GM12865 (cell line): ENCODE results near the gene ENTR1.

Experiments
- DNase-seq: peaks from one replicate; pipeline ENCODE4 v3.0.0; 2010; ENCODE audit warnings: low read depth
- H3K4me3 ChIP-seq: 2 replicates; pipeline ENCODE4 v1.5.1; 2011; ENCODE audit warnings: mild to moderate bottlenecking, low read depth, low read length, control low read depth
- TF ChIP-seq, protein P1 (sequence below): IDR thresholded peaks from 2 replicates; pipeline ENCODE4 v1.5.1; 2011; ENCODE audit warnings: low read length, control low read depth, low read depth, inconsistent platforms; ENCODE audit not compliant: insufficient read depth; ENCODE audit errors: missing control alignments

Gene ENTR1, protein sequence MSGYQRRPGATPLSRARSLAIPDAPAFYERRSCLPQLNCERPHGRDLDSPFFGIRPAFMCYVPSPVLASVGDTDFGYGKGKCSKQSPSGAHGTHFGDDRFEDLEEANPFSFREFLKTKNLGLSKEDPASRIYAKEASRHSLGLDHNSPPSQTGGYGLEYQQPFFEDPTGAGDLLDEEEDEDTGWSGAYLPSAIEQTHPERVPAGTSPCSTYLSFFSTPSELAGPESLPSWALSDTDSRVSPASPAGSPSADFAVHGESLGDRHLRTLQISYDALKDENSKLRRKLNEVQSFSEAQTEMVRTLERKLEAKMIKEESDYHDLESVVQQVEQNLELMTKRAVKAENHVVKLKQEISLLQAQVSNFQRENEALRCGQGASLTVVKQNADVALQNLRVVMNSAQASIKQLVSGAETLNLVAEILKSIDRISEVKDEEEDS

DNA sequence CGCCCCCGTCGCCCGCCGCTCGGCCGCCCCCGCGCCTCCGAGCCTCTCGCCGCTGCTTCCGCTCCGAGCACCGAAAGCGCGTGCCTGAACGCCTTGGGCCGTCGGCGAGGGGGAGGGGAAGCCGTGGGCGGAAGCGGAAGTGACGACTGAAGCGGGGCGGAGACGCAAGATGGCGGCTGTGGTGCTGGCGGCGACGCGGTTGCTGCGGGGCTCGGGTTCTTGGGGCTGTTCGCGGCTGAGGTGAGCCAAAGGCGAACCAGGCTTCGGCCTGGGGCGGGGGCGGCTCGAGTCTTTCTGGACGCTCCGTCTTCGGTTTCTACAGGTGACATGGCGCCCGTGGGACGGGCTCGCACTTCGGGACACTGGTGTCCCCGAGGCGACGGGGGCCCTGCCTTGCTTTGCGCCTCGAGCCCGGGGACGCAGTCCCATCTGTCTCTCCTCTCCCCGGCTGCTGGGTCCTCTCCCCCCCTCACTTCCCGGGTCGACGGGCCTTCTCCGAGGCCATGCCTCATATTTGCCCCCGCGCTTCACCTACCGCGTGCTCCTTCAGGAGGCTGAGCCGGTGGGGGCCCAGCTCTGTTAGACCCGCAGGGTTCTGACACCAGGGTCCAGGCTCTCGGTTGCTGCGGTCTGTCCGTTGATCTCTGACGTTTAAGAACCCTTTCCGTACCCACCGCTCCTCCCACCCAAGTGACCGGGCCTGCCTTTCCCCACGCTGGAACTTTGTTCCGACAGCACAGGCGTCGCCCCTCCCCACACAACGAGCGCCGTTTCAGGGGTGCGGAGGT, at the start of gene ENTR1, which contains the start of gene PMPCA:
Gene ENTR1 (minus strand): TSS at position 115 of the 788 bp plus-strand sequence. CDS start 217 bp downstream, outside the sequence.
Gene PMPCA (plus strand): TSS at position 159 of the 788 bp plus-strand sequence. CDS start 11 bp downstream, at position 170.
- H3K4me3 ChIP-seq, result peak within 1 kb of the TSS; percentile 78
- TF ChIP-seq, protein P1, sequence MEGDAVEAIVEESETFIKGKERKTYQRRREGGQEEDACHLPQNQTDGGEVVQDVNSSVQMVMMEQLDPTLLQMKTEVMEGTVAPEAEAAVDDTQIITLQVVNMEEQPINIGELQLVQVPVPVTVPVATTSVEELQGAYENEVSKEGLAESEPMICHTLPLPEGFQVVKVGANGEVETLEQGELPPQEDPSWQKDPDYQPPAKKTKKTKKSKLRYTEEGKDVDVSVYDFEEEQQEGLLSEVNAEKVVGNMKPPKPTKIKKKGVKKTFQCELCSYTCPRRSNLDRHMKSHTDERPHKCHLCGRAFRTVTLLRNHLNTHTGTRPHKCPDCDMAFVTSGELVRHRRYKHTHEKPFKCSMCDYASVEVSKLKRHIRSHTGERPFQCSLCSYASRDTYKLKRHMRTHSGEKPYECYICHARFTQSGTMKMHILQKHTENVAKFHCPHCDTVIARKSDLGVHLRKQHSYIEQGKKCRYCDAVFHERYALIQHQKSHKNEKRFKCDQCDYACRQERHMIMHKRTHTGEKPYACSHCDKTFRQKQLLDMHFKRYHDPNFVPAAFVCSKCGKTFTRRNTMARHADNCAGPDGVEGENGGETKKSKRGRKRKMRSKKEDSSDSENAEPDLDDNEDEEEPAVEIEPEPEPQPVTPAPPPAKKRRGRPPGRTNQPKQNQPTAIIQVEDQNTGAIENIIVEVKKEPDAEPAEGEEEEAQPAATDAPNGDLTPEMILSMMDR, result no peak
- peak; percentile 94 for DNase-seq

DNA sequence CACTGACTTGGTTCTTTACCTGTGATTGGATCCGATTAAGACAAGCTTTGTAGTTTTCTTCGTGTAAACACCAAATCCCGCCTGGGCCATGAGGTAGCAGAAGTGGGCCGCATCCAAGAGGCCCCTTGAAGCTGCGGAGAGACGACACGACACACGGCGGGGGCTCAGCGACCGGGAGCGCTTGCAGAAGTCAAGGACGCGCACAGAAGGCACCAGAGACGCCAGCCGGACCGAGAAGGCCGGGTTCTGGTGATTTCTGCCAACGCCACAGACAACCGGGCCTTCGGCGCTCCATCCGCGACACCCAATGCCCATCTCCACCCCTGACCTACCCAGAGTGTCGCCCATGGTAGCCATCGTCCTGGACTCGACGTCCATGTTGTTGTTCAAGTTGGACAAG, 49.0 kb upstream of the ENTR1 start:
- no peak overlapping the region for H3K4me3 ChIP-seq
- TF ChIP-seq, protein P1, result no peak
- DNase-seq, result no peak

DNA sequence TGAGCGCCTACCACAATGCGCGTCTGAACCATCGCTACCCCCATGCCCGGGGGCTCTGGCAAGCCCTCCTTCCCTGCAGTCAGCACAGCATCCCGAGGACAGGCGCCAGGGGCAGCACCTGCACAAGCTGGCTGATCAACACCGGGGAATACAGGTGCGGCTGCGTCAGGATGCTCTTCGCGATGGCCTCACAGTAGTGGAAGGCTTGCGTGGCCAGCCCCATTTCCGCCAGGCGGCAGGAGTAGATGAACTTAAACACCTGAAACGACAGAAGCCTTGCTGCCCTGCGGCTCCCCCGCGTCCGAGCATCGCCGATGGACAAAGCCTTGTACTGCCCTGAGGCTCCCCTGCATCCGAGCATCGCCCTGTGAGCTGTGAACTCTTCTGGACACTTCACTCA, 46.9 kb upstream of the ENTR1 start:
- no peak overlapping the region for H3K4me3 ChIP-seq
- no peak for DNase-seq
- TF ChIP-seq, protein P1, result no peak

DNA sequence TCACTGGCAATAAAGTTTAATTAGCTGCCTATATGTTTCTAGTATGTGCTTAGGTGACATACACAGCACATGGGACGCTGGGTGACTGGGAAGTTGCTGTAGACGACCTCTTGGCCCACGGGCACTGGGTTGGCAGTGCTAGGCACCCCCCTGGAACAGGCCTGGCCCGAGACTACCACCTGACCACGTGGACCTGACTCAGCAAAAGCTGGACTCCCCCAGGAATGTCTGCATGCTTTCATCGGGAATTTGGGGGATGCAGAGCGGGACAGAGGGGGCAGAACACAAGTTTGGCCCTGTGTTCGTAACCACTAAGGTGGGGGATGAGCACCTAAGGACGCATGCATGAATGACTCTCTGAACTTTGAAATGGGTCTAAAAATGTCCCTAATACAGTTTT, 45.8 kb upstream of the ENTR1 start:
- TF ChIP-seq, protein P1, result no peak
- DNase-seq, result no peak
- no peak overlapping the region for H3K4me3 ChIP-seq

DNA sequence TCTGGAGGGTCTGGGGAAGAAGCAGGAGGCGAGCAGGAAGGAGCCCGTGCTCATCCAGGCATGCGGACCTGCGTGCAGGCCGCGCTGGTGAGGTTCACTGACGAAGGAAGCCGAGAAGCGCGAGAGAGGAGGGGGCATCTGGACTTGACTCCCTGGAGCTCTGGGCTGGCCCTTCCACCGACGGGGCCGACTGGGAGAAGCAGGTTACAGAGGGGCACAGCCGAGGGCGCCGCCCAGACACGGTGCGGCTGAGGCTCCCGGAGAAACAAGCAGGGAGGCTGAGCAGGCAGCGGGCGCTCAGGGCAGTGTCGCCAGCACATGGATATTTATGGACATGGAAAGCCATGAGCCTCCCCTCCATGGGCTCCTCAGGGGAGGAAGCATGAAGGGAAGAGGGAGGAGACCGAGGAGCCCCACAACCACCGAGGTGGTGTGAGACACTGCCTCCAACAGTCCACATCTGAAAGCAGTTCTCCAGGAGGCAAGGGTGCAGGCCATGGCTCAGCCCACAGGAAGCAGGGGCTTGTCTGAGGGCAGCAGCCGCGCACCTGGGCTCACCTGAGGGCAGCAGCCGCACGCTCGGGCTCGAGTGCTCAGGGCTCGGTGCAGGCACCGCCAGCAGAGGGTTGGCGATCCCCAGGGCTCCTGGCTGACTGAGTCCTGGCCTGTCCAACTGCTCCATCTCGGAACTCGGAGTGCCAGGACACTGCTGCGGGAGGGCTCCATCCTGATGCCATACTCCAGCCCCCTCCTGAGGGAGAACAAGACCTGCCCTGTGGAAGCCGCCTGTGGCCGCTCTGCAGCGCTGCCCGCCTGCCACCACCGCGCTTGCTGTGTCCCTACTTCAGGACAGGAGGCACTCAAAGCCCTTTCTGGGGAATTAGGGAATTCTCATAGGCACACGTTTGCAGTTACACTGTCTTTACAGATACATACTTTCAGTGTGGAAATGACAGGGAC, 44.9 kb upstream of the ENTR1 start:
- no peak overlapping the region for H3K4me3 ChIP-seq
- no peak for DNase-seq
- TF ChIP-seq, protein P1, result no peak
